GM21423 (cell line): ENCODE measurements around the gene SLC16A3.
"Not testable (repeated sequence)": the region's sequence is repeated elsewhere in the genome, so short reads cannot be mapped to it uniquely, and the experiment has no call there.

ENCODE experiments used
- ATAC-seq: cut with Tn5 transposase; IDR thresholded peaks from one replicate; pipeline ENCODE4 v1.9.1; 2021; ENCODE audit warnings: mild to moderate bottlenecking, moderate library complexity; ENCODE audit not compliant: unreplicated experiment

Gene SLC16A3

GRCh38 chr17:82228842-82229697 lies at the start of gene SLC16A3:
TSS of gene SLC16A3 (plus strand) at chr17:82229042. CDS start at chr17:82236009, 6,967 bp downstream.
- peak; percentile 44 for ATAC-seq

GRCh38 chr17:82179412-82179811 lies 49.4 kb upstream of the SLC16A3 start:
- ATAC-seq: no peak

- ATAC-seq: no peak
These were observed 48.8 kb upstream of the SLC16A3 start for GRCh38 chr17:82179946-82180475.

- no peak for ATAC-seq
These were observed 47.9 kb upstream of the SLC16A3 start for GRCh38 chr17:82180776-82181528.

- no peak for ATAC-seq
These were observed 44.1 kb upstream of the SLC16A3 start for GRCh38 chr17:82184761-82185160.

GRCh38 chr17:82186221-82186620 lies 42.6 kb upstream of the SLC16A3 start:
- no peak for ATAC-seq

GRCh38 chr17:82187500-82187899 lies 41.3 kb upstream of the SLC16A3 start:
- no peak for ATAC-seq

GRCh38 chr17:82188001-82188961 lies 40.6 kb upstream of the SLC16A3 start:
- no peak for ATAC-seq

- ATAC-seq: not testable (repeated sequence)
These were observed 35.8 kb upstream of the SLC16A3 start for GRCh38 chr17:82193050-82193449.

GRCh38 chr17:82193520-82194220 lies 35.2 kb upstream of the SLC16A3 start:
- no peak for ATAC-seq

GRCh38 chr17:82194765-82195164 lies 34.1 kb upstream of the SLC16A3 start:
- ATAC-seq: no peak

GRCh38 chr17:82195675-82196672 lies 32.9 kb upstream of the SLC16A3 start:
- ATAC-seq: no peak

GRCh38 chr17:82198092-82198491 lies 30.8 kb upstream of the SLC16A3 start:
- ATAC-seq: no peak

- no peak for ATAC-seq
These were observed 29.3 kb upstream of the SLC16A3 start for GRCh38 chr17:82199496-82199895.

GRCh38 chr17:82200135-82200534 lies 28.7 kb upstream of the SLC16A3 start:
- ATAC-seq: no peak

GRCh38 chr17:82200743-82201497 lies 27.9 kb upstream of the SLC16A3 start:
- ATAC-seq: no peak

- ATAC-seq: no peak
These were observed 27.3 kb upstream of the SLC16A3 start for GRCh38 chr17:82201498-82201910.

- ATAC-seq: no peak
These were observed 25.9 kb upstream of the SLC16A3 start for GRCh38 chr17:82202981-82203380.
